Medulla oblongata (tissue), 1 donor: ENCODE results near the gene CAVIN2.

Experiments used
- DNase-seq: peaks from one replicate; pipeline ENCODE4 v3.0.0-alpha.2; 2015; ENCODE audit errors: extremely low spot score

Gene CAVIN2

GRCh38 chr2:191864628-191865374 is 17.9 kb upstream of the CAVIN2 start:
- DNase-seq: no peak

- DNase-seq: no peak
Observed at GRCh38 chr2:191863988-191864387, 17.1 kb upstream of the CAVIN2 start.

GRCh38 chr2:191862156-191862775 is 15.4 kb upstream of the CAVIN2 start:
- no peak for DNase-seq

GRCh38 chr2:191860760-191861466 is 14.0 kb upstream of the CAVIN2 start:
- DNase-seq: peak; percentile 57

GRCh38 chr2:191859681-191860080 is 12.8 kb upstream of the CAVIN2 start:
- DNase-seq: no peak

GRCh38 chr2:191857886-191858285 is 11.0 kb upstream of the CAVIN2 start:
- DNase-seq: no peak

GRCh38 chr2:191857259-191857805 is 10.4 kb upstream of the CAVIN2 start:
- no peak for DNase-seq

GRCh38 chr2:191856111-191856876 is 9.4 kb upstream of the CAVIN2 start:
- DNase-seq: no peak

GRCh38 chr2:191855382-191855781 is 8.5 kb upstream of the CAVIN2 start:
- no peak for DNase-seq

GRCh38 chr2:191854382-191855372 is 7.8 kb upstream of the CAVIN2 start:
- no peak for DNase-seq

- no peak for DNase-seq
Observed at GRCh38 chr2:191853843-191854242, 7.0 kb upstream of the CAVIN2 start.

GRCh38 chr2:191851158-191851557 is 4.3 kb upstream of the CAVIN2 start:
- DNase-seq: no peak

- no peak for DNase-seq
Observed at GRCh38 chr2:191848771-191849767, 2.2 kb upstream of the CAVIN2 start.

GRCh38 chr2:191847764-191848163 is 876 bp upstream of the CAVIN2 start:
- no peak for DNase-seq

GRCh38 chr2:191845876-191846514 is 893 bp downstream of the CAVIN2 start:
- no peak for DNase-seq

GRCh38 chr2:191845248-191845715 is 1.6 kb downstream of the CAVIN2 start:
- DNase-seq: peak; percentile 14

- DNase-seq: no peak
Observed at GRCh38 chr2:191844706-191845105, 2.2 kb downstream of the CAVIN2 start.

- DNase-seq: no peak
Observed at GRCh38 chr2:191840921-191841320, 6.0 kb downstream of the CAVIN2 start.
